Left ventricle myocardium inferior (tissue), 1 donor: Measurements from ENCODE around the gene CLP1. TPM values are rescaled to one million over a fixed set of nuclear protein-coding genes. Genes with fewer than 3 reads are reported as not detected.

Experiments
- DNase-seq: peaks from one replicate; pipeline ENCODE4 v3.0.0-alpha.2; 2020
- H3K27ac ChIP-seq: fragments of 200-600 bp; replicated peaks from 2 replicates; pipeline ENCODE4 v1.8.0; 2021
- H3K27me3 ChIP-seq: fragments of 200-600 bp; 2 replicates; pipeline ENCODE4 v1.8.0; 2021; ENCODE audit warnings: low read depth
- H3K36me3 ChIP-seq: fragments of 200-600 bp; 2 replicates; pipeline ENCODE4 v1.8.0; 2021
- H3K4me1 ChIP-seq: fragments of 200-600 bp; 2 replicates; pipeline ENCODE4 v1.8.0; 2021
- H3K4me3 ChIP-seq: fragments of 200-600 bp; 2 replicates; pipeline ENCODE4 v1.8.0; 2021; ENCODE audit warnings: mild to moderate bottlenecking, moderate library complexity
- H3K9me3 ChIP-seq: fragments of 200-600 bp; replicated peaks from 2 replicates; pipeline ENCODE4 v1.8.0; 2021
- CTCF ChIP-seq: fragments of 200-600 bp; IDR thresholded peaks from 2 replicates; pipeline ENCODE4 v1.8.0; 2021; ENCODE audit warnings: antibody characterized with exemption, mild to moderate bottlenecking, borderline replicate concordance
- intact Hi-C: fragments of 100-400 bp; cut with micrococcal nuclease; formaldehyde crosslinking; loops from one replicate; pipeline ENCODE4 v1.11.0; 2022
- total RNA-seq: library from RNA; stranded (reverse); fragmentation: NEBNext Ultra II Directional; extraction: Animal tissue kit (Norgen Biotek cat#: 25700); gene quantifications from one replicate; pipeline ENCODE4 v1.2.1, GENCODE V29; 2021
- donor health status: DM: no; HTN: yes; CAD: no; lungs with severe emphysema.

CLP1 gene
- total RNA-seq, 1 donor from 2014 or later: 6.0 TPM

DNA sequence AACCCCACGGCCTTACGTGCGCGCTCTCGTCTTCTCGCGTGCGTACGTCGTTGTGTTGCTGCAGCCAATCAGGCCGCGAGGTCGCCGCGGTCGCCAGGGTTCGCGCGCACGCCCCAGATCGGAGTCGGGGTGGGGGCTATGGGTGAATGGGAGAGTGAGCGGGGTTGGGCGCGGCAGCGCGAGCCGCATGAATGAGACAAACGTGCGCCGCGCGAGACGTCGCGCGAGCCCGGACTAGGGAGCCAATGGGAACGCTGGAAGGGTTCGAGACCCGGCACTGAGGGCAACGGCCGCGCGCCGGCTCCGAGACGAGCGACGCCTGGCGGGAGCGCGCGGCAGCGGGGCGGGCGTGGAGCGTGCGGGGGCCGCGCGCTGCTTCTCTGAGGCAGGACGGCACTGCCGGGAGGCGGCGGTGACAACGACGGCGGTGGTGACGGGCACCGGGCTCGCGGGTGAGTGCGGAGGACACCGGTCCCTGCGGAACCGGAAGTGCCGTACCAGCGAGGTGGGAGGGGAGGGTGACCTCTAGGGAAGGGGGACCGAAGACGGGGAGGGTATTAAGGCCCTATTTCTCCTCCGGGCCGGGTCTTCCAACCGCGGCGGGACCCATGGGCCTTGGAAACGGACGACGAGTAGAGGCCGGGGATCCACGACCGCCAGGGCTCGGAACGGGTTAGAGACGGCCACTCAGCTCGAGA, 10.3 kb downstream of the CLP1 start, which contains the start of gene ZDHHC5:
TSS of gene ZDHHC5 (plus strand) at position 379 of the 698 bp plus-strand sequence. CDS start 4,977 bp downstream, outside the sequence.
- peak within 1 kb of the TSS; percentile 99 for H3K27ac ChIP-seq
- TF ChIP-seq CTCF: peak; percentile 68
- peak; percentile 99 for DNase-seq
- H3K4me3 ChIP-seq: peak within 1 kb of the TSS; percentile 96
- H3K9me3 ChIP-seq: no peaks in the 10 kb centered on the region
- no peaks in the 10 kb centered on the region for H3K27me3 ChIP-seq
- intact Hi-C loops: no loop called here
- H3K4me1 ChIP-seq: peaks cover 56% of the 10 kb centered on the region
- H3K36me3 ChIP-seq: peaks cover 15% of the 10 kb centered on the region

DNA sequence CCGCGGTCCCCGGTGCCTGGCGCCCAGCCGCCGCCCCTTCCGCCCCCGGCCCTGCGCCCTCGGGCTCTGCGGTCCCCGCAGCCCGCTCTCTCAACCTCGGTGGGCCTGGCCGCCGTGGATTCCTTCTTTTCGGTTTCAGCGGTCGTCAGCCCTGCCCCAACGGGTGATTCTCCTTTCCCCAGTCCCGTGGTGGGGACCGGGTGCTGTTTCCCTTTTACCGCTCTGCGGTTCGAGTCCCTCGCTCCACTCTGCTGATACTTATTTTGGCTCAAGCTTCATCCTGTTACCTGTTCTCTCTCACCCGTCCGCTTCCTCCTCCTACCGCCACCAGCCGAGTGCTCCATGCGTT, 10.8 kb downstream of the CLP1 start:
- H3K27me3 ChIP-seq: no peaks in the 10 kb centered on the region
- H3K9me3 ChIP-seq: no peaks in the 10 kb centered on the region
- no peak for TF ChIP-seq CTCF
- H3K27ac ChIP-seq: peak overlapping the region; percentile 99
- DNase-seq: no peak
- peaks cover 58% of the 10 kb centered on the region for H3K4me1 ChIP-seq
- H3K36me3 ChIP-seq: peaks cover 16% of the 10 kb centered on the region
- intact Hi-C loops: no loop called here
- H3K4me3 ChIP-seq: peak overlapping the region; percentile 96

GRCh38 chr11:57674251-57674650, 16.7 kb downstream of the CLP1 start:
- intact Hi-C loops: no loop called here
- H3K27ac ChIP-seq: no peak overlapping the region
- no peaks in the 10 kb centered on the region for H3K27me3 ChIP-seq
- TF ChIP-seq CTCF: no peak
- no peak for DNase-seq
- H3K9me3 ChIP-seq: no peaks in the 10 kb centered on the region
- H3K4me3 ChIP-seq: no peak overlapping the region
- peaks cover 49% of the 10 kb centered on the region for H3K36me3 ChIP-seq
- H3K4me1 ChIP-seq: peaks cover 50% of the 10 kb centered on the region

GRCh38 chr11:57675176-57675941, 17.8 kb downstream of the CLP1 start:
- Histone ChIP-seq H3K4me3 (no peak overlapping the region), H3K27me3 (no peaks in the 10 kb centered on the region), H3K4me1 (peaks cover 50% of the 10 kb centered on the region), H3K27ac (no peak overlapping the region), H3K9me3 (no peaks in the 10 kb centered on the region), H3K36me3 (peaks cover 49% of the 10 kb centered on the region)
- intact Hi-C loops: no loop called here
- no peak for TF ChIP-seq CTCF
- no peak for DNase-seq

DNA sequence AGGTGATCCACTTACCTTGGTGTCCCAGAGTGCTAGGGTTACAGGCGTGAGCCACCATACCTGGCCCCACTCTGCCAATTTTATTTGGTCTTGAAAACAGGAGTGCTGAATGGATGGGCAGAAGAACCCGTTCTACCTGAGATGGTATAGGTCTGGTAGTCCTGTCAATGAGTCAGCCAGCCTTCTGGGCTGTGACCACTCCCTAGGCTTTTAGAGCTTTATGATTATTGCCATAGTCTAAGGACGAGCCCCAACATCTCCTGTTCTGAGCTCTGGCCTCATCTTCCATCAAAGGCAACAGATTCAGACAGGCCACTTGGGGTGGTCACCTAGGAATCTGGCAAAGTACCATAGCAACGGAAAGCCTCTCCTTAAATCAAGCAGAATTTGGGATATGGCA, 21.8 kb downstream of the CLP1 start:
- H3K27ac ChIP-seq: no peak overlapping the region
- intact Hi-C loops: no loop called here
- H3K4me3 ChIP-seq: no peak overlapping the region
- DNase-seq: no peak
- no peak for TF ChIP-seq CTCF
- no peaks in the 10 kb centered on the region for H3K27me3 ChIP-seq
- H3K36me3 ChIP-seq: peaks cover 52% of the 10 kb centered on the region
- H3K4me1 ChIP-seq: peaks cover 45% of the 10 kb centered on the region
- no peaks in the 10 kb centered on the region for H3K9me3 ChIP-seq
